SK-N-SH (cell line): ENCODE data around the gene MAD1L1. TPM values are rescaled to one million over a fixed set of nuclear protein-coding genes. Genes with fewer than 3 reads are reported as not detected.

Experiments
- CTCF ChIA-PET: fragments of 300-600, 350-600 bp; formaldehyde crosslinking; extraction: SDS; loops from one replicate; lab custom pipeline; 2021; lab: Yijun Ruan, JAX
- POLR2A ChIA-PET: fragments of 350-600 bp; sonication (Branson Sonifier 250); formaldehyde crosslinking; extraction: SDS; loops from one replicate; lab custom pipeline; 2020; ENCODE audit warnings: antibody characterized with exemption, inconsistent platforms; lab: Yijun Ruan, JAX
- DNase-seq: peaks from one replicate; pipeline ENCODE4 v3.0.0; 2012
- H2AFZ ChIP-seq: fragments of 200-600 bp; sonication (generic); 2 replicates; pipeline ENCODE4 v1.8.1; 2016; ENCODE audit warnings: antibody characterized with exemption, mild to moderate bottlenecking, low read depth
- H3F3A ChIP-seq: fragments of 200-600 bp; sonication (generic); replicated peaks from 2 replicates; pipeline ENCODE3; 2016; ENCODE audit warnings: antibody characterized with exemption, mild to moderate bottlenecking; ENCODE audit not compliant: insufficient read depth
- H3K27ac ChIP-seq, 2 experiments: fragments of 200-500 bp in 1 of 2; fragments of 200-600 bp in 1 of 2; sonication (Bioruptor generic) in 1 of 2; sonication (generic), shearing (Covaris generic) in 1 of 2; 2 replicates each; pipeline versions ENCODE4 v1.5.1 to v1.6.1; 2014 to 2016; ENCODE audit warnings: low read depth in 2 of 2, inconsistent platforms in 1 of 2, low read length in 1 of 2, mild to moderate bottlenecking in 1 of 2, mixed read lengths in 1 of 2
- H3K27me3 ChIP-seq: fragments of 200-600 bp; sonication (generic), shearing (Covaris generic); 2 replicates; pipeline ENCODE4 v1.6.1; 2016; ENCODE audit warnings: mixed run types; ENCODE audit not compliant: insufficient read depth
- H3K36me3 ChIP-seq, 2 experiments: fragments of 200-500 bp in 1 of 2; fragments of 200-600 bp in 1 of 2; sonication (Bioruptor generic) in 1 of 2; sonication (generic) in 1 of 2; replicated peaks in 1 of 2; 2 replicates each; pipeline versions ENCODE3 to v1.5.1; 2014 to 2016; ENCODE audit warnings: low read length in 1 of 2, mild to moderate bottlenecking in 1 of 2; ENCODE audit not compliant: insufficient read depth in 2 of 2, control insufficient read depth in 1 of 2
- H3K4me1 ChIP-seq, 2 experiments: fragments of 200-500 bp in 1 of 2; fragments of 200-600 bp in 1 of 2; sonication (Bioruptor generic) in 1 of 2; sonication (generic), shearing (Covaris generic) in 1 of 2; 2 replicates each; pipeline versions ENCODE4 v1.5.1 to v1.6.1; 2014 to 2016; ENCODE audit warnings: low read depth in 1 of 2, low read length in 1 of 2, mixed run types in 1 of 2; ENCODE audit not compliant: insufficient read depth in 2 of 2, control insufficient read depth in 1 of 2
- H3K4me2 ChIP-seq: fragments of 200-600 bp; sonication (generic), shearing (Covaris generic); 2 replicates; pipeline ENCODE4 v1.6.1; 2017; ENCODE audit warnings: mixed run types
- H3K4me3 ChIP-seq, 2 experiments: fragments of 200-500 bp in 1 of 2; fragments of 200-600 bp in 1 of 2; sonication (Bioruptor generic) in 1 of 2; sonication (generic), shearing (Covaris generic) in 1 of 2; 2 replicates each; pipeline versions ENCODE4 v1.5.1 to v1.8.1; 2014 to 2016; ENCODE audit warnings: low read depth in 2 of 2, inconsistent platforms in 1 of 2, low read length in 1 of 2, mild to moderate bottlenecking in 1 of 2, mixed read lengths in 1 of 2, moderate library complexity in 1 of 2
- H3K79me2 ChIP-seq: fragments of 200-600 bp; sonication (generic); 2 replicates; pipeline ENCODE4 v1.8.1; 2017; ENCODE audit warnings: mild to moderate bottlenecking; ENCODE audit not compliant: insufficient read depth
- H3K9ac ChIP-seq: fragments of 200-600 bp; sonication (generic); 2 replicates; pipeline ENCODE4 v1.6.1; 2017; ENCODE audit warnings: mixed run types
- H3K9me2 ChIP-seq: fragments of 200-600 bp; sonication (generic); 2 replicates; pipeline ENCODE4 v1.6.1; 2017; ENCODE audit warnings: mixed run types
- H3K9me3 ChIP-seq: fragments of 200-600 bp; sonication (generic); 2 replicates; pipeline ENCODE4 v1.6.1; 2017; ENCODE audit warnings: mixed run types, mild to moderate bottlenecking, moderate library complexity
- H4K20me1 ChIP-seq: fragments of 200-600 bp; sonication (generic); 2 replicates; pipeline ENCODE4 v1.6.1; 2017; ENCODE audit warnings: mild to moderate bottlenecking, mixed run types; ENCODE audit not compliant: insufficient read depth
- EP300 ChIP-seq, 2 experiments: IDR thresholded peaks; 2 replicates each; pipeline versions ENCODE4 v1.4.0 to v1.6.1; 2012; ENCODE audit warnings: borderline replicate concordance in 1 of 2, low read depth in 1 of 2, low read length in 1 of 2
- EZH2phosphoT487 ChIP-seq: fragments of 200-600 bp; sonication (generic); IDR thresholded peaks from 2 replicates; pipeline ENCODE4 v1.6.1; 2017; ENCODE audit warnings: low read depth, mixed run types, mild to moderate bottlenecking, antibody characterized with exemption, moderate library complexity, borderline replicate concordance
- JUND ChIP-seq: IDR thresholded peaks from 2 replicates; pipeline ENCODE4 v1.4.0; 2012
- RAD21 ChIP-seq: IDR thresholded peaks from 2 replicates; pipeline ENCODE4 v1.6.1; 2012; ENCODE audit warnings: mild to moderate bottlenecking, low read length
- TCF12 ChIP-seq: IDR thresholded peaks from 2 replicates; pipeline ENCODE4 v1.4.0; 2012
- TEAD4 ChIP-seq: IDR thresholded peaks from 2 replicates; pipeline ENCODE4 v1.4.0; 2012; ENCODE audit warnings: mild to moderate bottlenecking, borderline replicate concordance; ENCODE audit not compliant: insufficient read depth
- WGBS: methylation state at CpG from one replicate; pipeline ENCODE4 v1.1.6; 2017; ENCODE audit warnings: low lambda C conversion rate; 5-methylcytosine and 5-hydroxymethylcytosine counted together
- polyA plus RNA-seq, 3 experiments: library from polyadenylated mRNA; depleted of rRNA; stranded (reverse); fragments of >200 nt; gene quantifications; 2 replicates each; pipeline ENCODE4 v1.2.3, GENCODE V29; 2012
- TF ChIP-seq, protein P1 (sequence below): IDR thresholded peaks from 2 replicates; pipeline ENCODE4 v1.4.0; 2012; ENCODE audit warnings: low read depth, borderline replicate concordance
- TF ChIP-seq, protein P2 (sequence below): IDR thresholded peaks from 2 replicates; pipeline ENCODE4 v1.4.0; 2012; ENCODE audit warnings: low read depth
- TF ChIP-seq, protein P3 (sequence below): fragments of 200-600 bp; sonication (generic); IDR thresholded peaks from 2 replicates; pipeline ENCODE4 v1.6.1; 2017; ENCODE audit warnings: antibody characterized with exemption, mild to moderate bottlenecking, moderate library complexity
- TF ChIP-seq, protein P4 (sequence below): fragments of 150-350 bp; IDR thresholded peaks from 2 replicates; pipeline ENCODE4 v1.6.1; 2016; ENCODE audit warnings: mild to moderate bottlenecking, low read depth, low read length

MAD1L1 gene
- polyA plus RNA-seq, 1 of the 3 experiments (the other 2 are of a cell fraction), result 46.2 TPM

DNA sequence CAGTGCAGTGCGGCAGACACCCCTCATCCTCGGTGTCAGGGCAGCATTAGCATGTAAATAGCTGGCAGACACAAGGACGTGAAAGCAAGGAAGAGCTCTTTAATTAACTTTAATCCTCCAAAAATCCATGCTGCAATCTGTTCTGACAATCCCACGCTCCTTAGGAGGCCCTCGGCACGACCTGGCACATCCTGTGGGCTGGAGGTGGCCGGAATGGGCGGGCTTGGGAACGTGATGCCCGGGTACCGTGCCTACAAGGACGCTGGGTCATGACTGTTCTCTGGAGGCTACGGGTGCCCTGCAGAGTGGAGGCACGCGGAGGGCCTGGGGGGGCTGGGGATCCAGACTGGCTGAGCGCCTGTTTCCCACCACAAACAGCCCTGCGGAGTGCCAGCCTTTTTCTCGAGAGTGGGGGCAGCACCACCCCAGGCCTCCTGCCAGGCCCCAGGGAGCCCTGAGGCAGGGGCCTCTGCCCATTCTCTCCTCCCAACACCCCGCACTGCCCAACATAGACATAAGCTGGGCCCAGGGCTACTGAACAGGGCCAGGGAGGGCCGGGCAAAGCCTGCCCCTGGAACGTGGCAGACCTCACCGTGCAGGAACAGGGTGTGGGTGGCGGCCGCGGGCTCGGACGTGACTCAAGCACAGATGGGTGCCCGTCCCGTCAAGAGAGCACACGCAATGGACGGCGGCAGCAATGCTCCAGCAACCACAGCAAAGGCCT, 189.3 kb downstream of the MAD1L1 start (continued):
- TF ChIP-seq, protein P1, sequence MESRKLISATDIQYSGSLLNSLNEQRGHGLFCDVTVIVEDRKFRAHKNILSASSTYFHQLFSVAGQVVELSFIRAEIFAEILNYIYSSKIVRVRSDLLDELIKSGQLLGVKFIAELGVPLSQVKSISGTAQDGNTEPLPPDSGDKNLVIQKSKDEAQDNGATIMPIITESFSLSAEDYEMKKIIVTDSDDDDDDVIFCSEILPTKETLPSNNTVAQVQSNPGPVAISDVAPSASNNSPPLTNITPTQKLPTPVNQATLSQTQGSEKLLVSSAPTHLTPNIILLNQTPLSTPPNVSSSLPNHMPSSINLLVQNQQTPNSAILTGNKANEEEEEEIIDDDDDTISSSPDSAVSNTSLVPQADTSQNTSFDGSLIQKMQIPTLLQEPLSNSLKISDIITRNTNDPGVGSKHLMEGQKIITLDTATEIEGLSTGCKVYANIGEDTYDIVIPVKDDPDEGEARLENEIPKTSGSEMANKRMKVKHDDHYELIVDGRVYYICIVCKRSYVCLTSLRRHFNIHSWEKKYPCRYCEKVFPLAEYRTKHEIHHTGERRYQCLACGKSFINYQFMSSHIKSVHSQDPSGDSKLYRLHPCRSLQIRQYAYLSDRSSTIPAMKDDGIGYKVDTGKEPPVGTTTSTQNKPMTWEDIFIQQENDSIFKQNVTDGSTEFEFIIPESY, result no peak
- TF ChIP-seq TEAD4, result no peak

DNA sequence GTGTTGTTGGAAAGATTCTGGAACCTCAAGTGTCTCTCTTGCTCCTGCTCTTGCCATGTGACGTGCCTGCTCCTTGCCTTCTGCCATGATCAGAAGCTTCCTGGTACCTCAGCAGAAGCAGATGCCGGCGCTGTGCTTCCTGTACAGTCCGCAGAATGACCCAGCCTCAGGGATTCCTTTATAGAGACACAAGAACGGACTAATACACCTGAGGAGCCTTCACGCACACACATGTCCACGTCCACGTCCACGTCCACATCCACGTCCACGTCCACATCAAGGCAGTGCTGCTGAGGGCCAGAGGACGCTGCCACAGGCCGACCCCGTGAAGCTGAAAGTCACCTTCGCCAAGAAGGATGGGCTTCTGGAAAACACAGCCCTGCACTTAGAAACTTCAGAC, 190.1 kb downstream of the MAD1L1 start:
- Histone ChIP-seq H3K9me3 (no peaks in the 10 kb centered on the region), H3K9me2 (no peaks in the 10 kb centered on the region), H2AFZ (no peak overlapping the region), H3K27ac (no peak overlapping the region), H3K4me2 (no peak overlapping the region), H3K9ac (no peak overlapping the region), H3K36me3 (peaks cover 0 to 7% of the 10 kb centered on the region in 2 experiments), H3F3A (no peaks in the 10 kb centered on the region), H3K27me3 (no peaks in the 10 kb centered on the region), H3K79me2 (no peaks in the 10 kb centered on the region), H4K20me1 (no peaks in the 10 kb centered on the region), H3K4me1 (no peaks in the 10 kb centered on the region; a peak in 1 of 4 replicates), H3K4me3 (no peak overlapping the region)
- no peak for DNase-seq
- CTCF ChIA-PET, result no interaction called here
- POLR2A ChIA-PET, result no interaction called here
- TF ChIP-seq JUND (no peak), EZH2phosphoT487 (no peak), EP300 (IDR thresholded peaks at IDR 0.05; ENCODE audit: borderline replicate concordance in 1 of 2, low read depth in 1 of 2, low read length in 1 of 2) (no peak), RAD21 (no peak), TCF12 (no peak)
- TF ChIP-seq, protein P2, sequence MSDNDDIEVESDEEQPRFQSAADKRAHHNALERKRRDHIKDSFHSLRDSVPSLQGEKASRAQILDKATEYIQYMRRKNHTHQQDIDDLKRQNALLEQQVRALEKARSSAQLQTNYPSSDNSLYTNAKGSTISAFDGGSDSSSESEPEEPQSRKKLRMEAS, result no peak
- TF ChIP-seq, protein P3, sequence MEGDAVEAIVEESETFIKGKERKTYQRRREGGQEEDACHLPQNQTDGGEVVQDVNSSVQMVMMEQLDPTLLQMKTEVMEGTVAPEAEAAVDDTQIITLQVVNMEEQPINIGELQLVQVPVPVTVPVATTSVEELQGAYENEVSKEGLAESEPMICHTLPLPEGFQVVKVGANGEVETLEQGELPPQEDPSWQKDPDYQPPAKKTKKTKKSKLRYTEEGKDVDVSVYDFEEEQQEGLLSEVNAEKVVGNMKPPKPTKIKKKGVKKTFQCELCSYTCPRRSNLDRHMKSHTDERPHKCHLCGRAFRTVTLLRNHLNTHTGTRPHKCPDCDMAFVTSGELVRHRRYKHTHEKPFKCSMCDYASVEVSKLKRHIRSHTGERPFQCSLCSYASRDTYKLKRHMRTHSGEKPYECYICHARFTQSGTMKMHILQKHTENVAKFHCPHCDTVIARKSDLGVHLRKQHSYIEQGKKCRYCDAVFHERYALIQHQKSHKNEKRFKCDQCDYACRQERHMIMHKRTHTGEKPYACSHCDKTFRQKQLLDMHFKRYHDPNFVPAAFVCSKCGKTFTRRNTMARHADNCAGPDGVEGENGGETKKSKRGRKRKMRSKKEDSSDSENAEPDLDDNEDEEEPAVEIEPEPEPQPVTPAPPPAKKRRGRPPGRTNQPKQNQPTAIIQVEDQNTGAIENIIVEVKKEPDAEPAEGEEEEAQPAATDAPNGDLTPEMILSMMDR, result no peak
- TF ChIP-seq, protein P4, sequence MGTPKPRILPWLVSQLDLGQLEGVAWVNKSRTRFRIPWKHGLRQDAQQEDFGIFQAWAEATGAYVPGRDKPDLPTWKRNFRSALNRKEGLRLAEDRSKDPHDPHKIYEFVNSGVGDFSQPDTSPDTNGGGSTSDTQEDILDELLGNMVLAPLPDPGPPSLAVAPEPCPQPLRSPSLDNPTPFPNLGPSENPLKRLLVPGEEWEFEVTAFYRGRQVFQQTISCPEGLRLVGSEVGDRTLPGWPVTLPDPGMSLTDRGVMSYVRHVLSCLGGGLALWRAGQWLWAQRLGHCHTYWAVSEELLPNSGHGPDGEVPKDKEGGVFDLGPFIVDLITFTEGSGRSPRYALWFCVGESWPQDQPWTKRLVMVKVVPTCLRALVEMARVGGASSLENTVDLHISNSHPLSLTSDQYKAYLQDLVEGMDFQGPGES, result no peak
- 89% methylated on average over 15 of the region's 15 CpGs for WGBS
